PC-3 (cell line): ENCODE measurements around the gene LHX2. TPM values are rescaled to one million over a fixed set of nuclear protein-coding genes. Genes with fewer than 3 reads are reported as not detected.

Experiments used
- ATAC-seq: fragments of 200-7000 bp; cut with Tn5 transposase; 2 replicates; pipeline ENCODE4 v1.9.1; 2020; ENCODE audit warnings: mild to moderate bottlenecking, moderate library complexity
- BruUV-seq: library from RNA; stranded (reverse); fragments of 400-500 nt; replicated peaks from 2 replicates; lab custom pipeline; 2021; lab: Mats Ljungman, UMichigan
- CTCF ChIA-PET: fragments of 300-600 bp; sonication (Branson Sonifier 250); formaldehyde crosslinking; loops from one replicate; lab custom pipeline; 2022; ENCODE audit warnings: antibody characterized with exemption; lab: Charles Lee
- POLR2A ChIA-PET: fragments of 300-600 bp; sonication (Branson Sonifier 250); formaldehyde crosslinking; loops from one replicate; lab custom pipeline; 2022; ENCODE audit warnings: antibody characterized with exemption; ENCODE audit not compliant: unreplicated experiment; lab: Charles Lee
- DNase-seq: peaks from one replicate; pipeline ENCODE4 v3.0.0-alpha.2; 2015
- H2AFZ ChIP-seq: fragments of 300-600 bp; sonication (generic); 2 replicates; pipeline ENCODE4 v1.6.0; 2016; ENCODE audit warnings: antibody characterized with exemption, low read length
- H3F3A ChIP-seq: fragments of 300-600 bp; sonication (generic); one replicate; pipeline ENCODE4 v1.6.0; 2017; ENCODE audit warnings: antibody characterized with exemption, low read length, control low read depth, mild to moderate bottlenecking; ENCODE audit not compliant: unreplicated experiment
- H3K27ac ChIP-seq: fragments of 300-600 bp; sonication (generic); 2 replicates; pipeline ENCODE4 v1.5.1; 2016; ENCODE audit warnings: mild to moderate bottlenecking, low read length
- H3K27me3 ChIP-seq: fragments of 300-600 bp; sonication (generic); 2 replicates; pipeline ENCODE4 v1.6.1; 2016; ENCODE audit warnings: low read length, mixed read lengths
- H3K36me3 ChIP-seq: fragments of 300-600 bp; sonication (generic); 2 replicates; pipeline ENCODE4 v1.6.1; 2016; ENCODE audit warnings: low read depth, mixed run types, low read length, mixed read lengths
- H3K4me1 ChIP-seq: fragments of 300-600 bp; sonication (generic); 2 replicates; pipeline ENCODE4 v1.5.1; 2016; ENCODE audit warnings: low read length; ENCODE audit not compliant: insufficient read depth
- H3K4me2 ChIP-seq: fragments of 300-600 bp; sonication (generic); 2 replicates; pipeline ENCODE4 v1.6.0; 2016; ENCODE audit warnings: low read length
- H3K4me3 ChIP-seq: fragments of 300-600 bp; sonication (generic); 2 replicates; pipeline ENCODE4 v1.5.1; 2016; ENCODE audit warnings: mild to moderate bottlenecking, low read length, mixed read lengths
- H3K79me2 ChIP-seq: fragments of 300-600 bp; sonication (generic); 2 replicates; pipeline ENCODE4 v1.6.1; 2017; ENCODE audit warnings: low read length, mixed read lengths
- H3K9ac ChIP-seq: fragments of 300-600 bp; sonication (generic); 2 replicates; pipeline ENCODE4 v1.6.0; 2016; ENCODE audit warnings: mild to moderate bottlenecking, low read length
- H3K9me2 ChIP-seq: fragments of 300-600 bp; sonication (generic); replicated peaks from 2 replicates; pipeline ENCODE4 v1.6.1; 2016; ENCODE audit warnings: mixed run types, low read length, mixed read lengths
- H3K9me3 ChIP-seq: fragments of 300-600 bp; sonication (generic); 2 replicates; pipeline ENCODE4 v1.6.1; 2016; ENCODE audit warnings: low read length, mixed read lengths
- H4K20me1 ChIP-seq: fragments of 300-600 bp; sonication (generic); 2 replicates; pipeline ENCODE4 v1.6.1; 2016; ENCODE audit warnings: low read length, mixed read lengths
- EZH2 ChIP-seq: fragments of 300-600 bp; sonication (generic); IDR thresholded peaks from one replicate; pipeline ENCODE4 v1.6.1; 2017; ENCODE audit warnings: antibody characterized with exemption, mild to moderate bottlenecking, low read length; ENCODE audit not compliant: unreplicated experiment
- EZH2phosphoT487 ChIP-seq: fragments of 300-600 bp; sonication (generic); IDR thresholded peaks from 2 replicates; pipeline ENCODE4 v1.6.1; 2018; ENCODE audit warnings: mild to moderate bottlenecking, antibody characterized with exemption, low read length, borderline replicate concordance
- intact Hi-C: fragments of 100-400 bp; cut with micrococcal nuclease; formaldehyde crosslinking; loops from 2 replicates; pipeline ENCODE4 v1.9.0; 2023
- total RNA-seq: library from RNA; depleted of rRNA; stranded (reverse); fragments of >200 nt; gene quantifications from 2 replicates; pipeline ENCODE4 v1.2.3, GENCODE V29; 2014
- TF ChIP-seq, protein P1 (sequence below): fragments of 300-600 bp; sonication (generic); conservative IDR thresholded peaks from 2 replicates; pipeline ENCODE4 v1.5.1; 2017; ENCODE audit warnings: antibody characterized with exemption, low read depth, mild to moderate bottlenecking, low read length

The LHX2 gene
- total RNA-seq, 1 experiment from 2014 or later = 1.1 TPM

DNA sequence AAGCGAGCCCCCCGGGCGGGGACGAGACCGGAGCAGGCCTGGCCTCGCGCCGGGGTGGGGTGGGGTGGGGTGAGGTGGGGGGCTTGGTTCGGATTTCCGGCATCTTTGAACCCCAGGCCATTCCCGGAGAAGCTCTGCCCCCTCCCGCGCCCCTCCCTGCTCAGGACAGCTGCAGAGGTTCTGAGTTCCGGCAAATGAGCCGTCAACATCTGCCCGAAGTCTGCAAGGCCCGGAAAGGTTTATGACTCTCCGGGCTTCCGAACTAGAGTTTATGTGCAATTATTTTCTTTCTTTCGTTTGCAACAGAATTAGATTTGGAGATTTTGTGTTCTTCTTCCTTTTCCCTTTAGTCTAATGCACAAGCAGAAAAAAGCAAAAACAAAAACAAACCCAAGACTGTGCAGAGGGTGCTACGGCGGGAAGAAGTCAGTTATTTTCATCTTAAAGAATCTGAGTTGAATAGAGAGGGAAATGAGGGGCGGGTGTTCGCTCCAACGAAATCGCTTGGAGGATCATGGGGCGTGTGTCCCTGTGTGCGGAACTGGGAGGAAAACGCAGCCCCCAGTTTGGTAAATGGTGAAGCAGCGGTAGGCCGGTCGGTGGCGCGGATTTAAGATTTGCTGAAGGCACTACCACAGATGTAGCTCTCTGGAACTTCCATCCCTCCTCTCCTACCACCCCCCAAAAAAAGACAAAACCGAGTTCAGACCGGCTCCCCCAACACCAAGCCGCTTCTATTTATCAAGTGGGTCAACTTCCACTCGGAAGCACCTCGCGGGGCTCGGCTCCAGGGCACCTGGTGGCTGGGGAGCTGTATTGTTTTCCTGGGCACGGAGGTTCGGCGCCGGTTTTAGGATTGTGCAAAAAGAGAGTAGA, 4.8 kb downstream of the LHX2 start:
- CTCF ChIA-PET = no interaction called here
- H3K79me2 ChIP-seq = no peaks in the 10 kb centered on the region
- POLR2A ChIA-PET = no interaction called here
- no peak overlapping the region for H3K9ac ChIP-seq
- intact Hi-C loops = loop anchor here (10.0 kb wide), 1 partner anchor 472 kb away; no protein-coding TSS in a partner anchor
- no peaks in the 10 kb centered on the region for H3K4me1 ChIP-seq
- TF ChIP-seq EZH2phosphoT487 (no peak), EZH2 (no peak)
- no peaks in the 10 kb centered on the region for H3K36me3 ChIP-seq
- no peaks in the 10 kb centered on the region for H3K9me2 ChIP-seq
- no peaks in the 10 kb centered on the region for H3K9me3 ChIP-seq
- H3K27me3 ChIP-seq = no peaks in the 10 kb centered on the region
- H3F3A ChIP-seq = no peaks in the 10 kb centered on the region
- H3K27ac ChIP-seq = no peak overlapping the region
- H3K4me2 ChIP-seq = no peak overlapping the region
- no peak overlapping the region for H3K4me3 ChIP-seq
- DNase-seq (no peak), ATAC-seq (no peak)
- BruUV-seq = no TSS peak
- no peaks in the 10 kb centered on the region for H4K20me1 ChIP-seq
- H2AFZ ChIP-seq = no peak overlapping the region

DNA sequence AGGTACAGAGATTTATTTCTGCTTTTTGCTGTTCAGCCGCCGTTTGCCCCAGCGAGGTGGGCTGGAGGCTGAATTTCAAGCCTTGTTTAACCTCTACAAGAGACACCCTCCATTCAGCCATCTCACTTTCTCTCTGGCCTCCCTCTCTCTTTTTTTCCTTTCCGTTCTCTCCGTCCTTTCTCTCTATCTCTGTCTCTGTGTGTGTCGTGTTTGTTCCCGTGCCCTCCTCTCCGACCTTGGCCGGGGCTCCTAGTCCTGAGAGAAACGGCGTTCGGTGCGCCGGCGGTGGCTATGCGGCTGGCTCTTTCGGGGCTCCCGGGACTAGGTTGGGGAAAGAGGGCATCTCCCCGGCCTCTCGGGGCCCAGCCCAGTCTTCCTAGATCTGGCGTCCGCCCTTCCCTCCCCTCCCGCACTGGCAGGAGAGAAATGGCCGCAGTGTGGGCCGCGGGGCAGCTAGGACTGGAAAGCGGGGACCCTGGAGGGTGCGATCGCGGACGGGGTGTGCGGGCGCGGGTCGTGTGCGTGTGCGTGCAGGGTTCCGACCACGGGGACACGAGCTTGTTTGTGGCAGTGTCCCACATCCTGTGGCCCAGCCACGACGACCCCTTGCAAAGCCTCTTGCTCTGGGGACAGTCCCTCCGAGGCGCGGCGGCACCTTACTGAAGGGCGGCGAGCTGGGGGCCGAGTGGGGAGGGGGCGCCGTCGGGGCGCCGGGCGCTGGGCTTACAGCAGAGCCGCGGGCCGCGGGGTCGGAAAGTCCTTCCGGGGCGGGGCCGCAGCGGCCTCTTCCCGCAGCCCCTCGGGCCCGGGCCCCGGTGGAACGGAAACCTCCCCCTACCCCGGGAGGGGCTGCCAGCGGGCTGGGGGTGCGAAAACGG, 5.7 kb downstream of the LHX2 start:
- Histone ChIP-seq H3K79me2 (no peaks in the 10 kb centered on the region), H3K9me2 (no peaks in the 10 kb centered on the region), H2AFZ (no peak overlapping the region), H3K4me3 (no peak overlapping the region), H3K27me3 (no peaks in the 10 kb centered on the region), H4K20me1 (no peaks in the 10 kb centered on the region), H3K4me1 (no peaks in the 10 kb centered on the region), H3F3A (no peaks in the 10 kb centered on the region), H3K27ac (no peak overlapping the region), H3K9ac (no peak overlapping the region), H3K36me3 (no peaks in the 10 kb centered on the region), H3K9me3 (no peaks in the 10 kb centered on the region), H3K4me2 (no peak overlapping the region)
- POLR2A ChIA-PET = no interaction called here
- DNase-seq (no peak), ATAC-seq (no peak)
- CTCF ChIA-PET = no interaction called here
- TF ChIP-seq, protein P1, sequence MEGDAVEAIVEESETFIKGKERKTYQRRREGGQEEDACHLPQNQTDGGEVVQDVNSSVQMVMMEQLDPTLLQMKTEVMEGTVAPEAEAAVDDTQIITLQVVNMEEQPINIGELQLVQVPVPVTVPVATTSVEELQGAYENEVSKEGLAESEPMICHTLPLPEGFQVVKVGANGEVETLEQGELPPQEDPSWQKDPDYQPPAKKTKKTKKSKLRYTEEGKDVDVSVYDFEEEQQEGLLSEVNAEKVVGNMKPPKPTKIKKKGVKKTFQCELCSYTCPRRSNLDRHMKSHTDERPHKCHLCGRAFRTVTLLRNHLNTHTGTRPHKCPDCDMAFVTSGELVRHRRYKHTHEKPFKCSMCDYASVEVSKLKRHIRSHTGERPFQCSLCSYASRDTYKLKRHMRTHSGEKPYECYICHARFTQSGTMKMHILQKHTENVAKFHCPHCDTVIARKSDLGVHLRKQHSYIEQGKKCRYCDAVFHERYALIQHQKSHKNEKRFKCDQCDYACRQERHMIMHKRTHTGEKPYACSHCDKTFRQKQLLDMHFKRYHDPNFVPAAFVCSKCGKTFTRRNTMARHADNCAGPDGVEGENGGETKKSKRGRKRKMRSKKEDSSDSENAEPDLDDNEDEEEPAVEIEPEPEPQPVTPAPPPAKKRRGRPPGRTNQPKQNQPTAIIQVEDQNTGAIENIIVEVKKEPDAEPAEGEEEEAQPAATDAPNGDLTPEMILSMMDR = no peak
- TF ChIP-seq EZH2phosphoT487 = no peak
- TF ChIP-seq EZH2 = no peak
- BruUV-seq = no TSS peak
- intact Hi-C loops = loop anchor here (10.0 kb wide), 1 partner anchor 472 kb away; no protein-coding TSS in a partner anchor
